Measurements from ENCODE around the gene CDH13.

CDH13 gene

DNA sequence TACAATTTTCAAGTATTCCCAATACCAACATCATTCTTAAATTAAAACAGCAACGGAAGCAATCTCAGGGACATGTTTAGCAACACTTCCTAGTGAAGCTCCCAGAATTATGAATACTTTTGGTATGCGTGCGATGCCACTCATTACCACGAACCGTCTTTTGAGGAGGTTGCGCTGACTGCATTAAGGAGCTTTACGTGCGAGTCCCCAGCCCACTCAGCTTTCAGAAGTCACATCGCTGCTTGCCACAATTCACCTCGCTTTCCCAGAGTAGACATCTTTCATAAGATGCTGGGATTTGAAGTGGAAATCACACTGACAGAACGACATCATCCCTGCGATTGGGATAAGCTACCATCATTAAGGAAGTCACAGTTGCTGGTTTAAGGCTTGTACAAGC is 739.5 kb downstream of the CDH13 start:
- H3K4me3 ChIP-seq (ENCODE audit: low read depth, low read length) = no peak overlapping the region
- H3K36me3 ChIP-seq = no peaks in the 10 kb centered on the region
- no peaks in the 10 kb centered on the region for H3K9me3 ChIP-seq (ENCODE audit: severe bottlenecking)
- no peaks in the 10 kb centered on the region for H3K27me3 ChIP-seq (ENCODE audit: insufficient read depth, low read depth, severe bottlenecking)
- H3K27ac ChIP-seq = no peak overlapping the region
- no peak for DNase-seq
- TF ChIP-seq, protein P1, sequence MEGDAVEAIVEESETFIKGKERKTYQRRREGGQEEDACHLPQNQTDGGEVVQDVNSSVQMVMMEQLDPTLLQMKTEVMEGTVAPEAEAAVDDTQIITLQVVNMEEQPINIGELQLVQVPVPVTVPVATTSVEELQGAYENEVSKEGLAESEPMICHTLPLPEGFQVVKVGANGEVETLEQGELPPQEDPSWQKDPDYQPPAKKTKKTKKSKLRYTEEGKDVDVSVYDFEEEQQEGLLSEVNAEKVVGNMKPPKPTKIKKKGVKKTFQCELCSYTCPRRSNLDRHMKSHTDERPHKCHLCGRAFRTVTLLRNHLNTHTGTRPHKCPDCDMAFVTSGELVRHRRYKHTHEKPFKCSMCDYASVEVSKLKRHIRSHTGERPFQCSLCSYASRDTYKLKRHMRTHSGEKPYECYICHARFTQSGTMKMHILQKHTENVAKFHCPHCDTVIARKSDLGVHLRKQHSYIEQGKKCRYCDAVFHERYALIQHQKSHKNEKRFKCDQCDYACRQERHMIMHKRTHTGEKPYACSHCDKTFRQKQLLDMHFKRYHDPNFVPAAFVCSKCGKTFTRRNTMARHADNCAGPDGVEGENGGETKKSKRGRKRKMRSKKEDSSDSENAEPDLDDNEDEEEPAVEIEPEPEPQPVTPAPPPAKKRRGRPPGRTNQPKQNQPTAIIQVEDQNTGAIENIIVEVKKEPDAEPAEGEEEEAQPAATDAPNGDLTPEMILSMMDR (IDR thresholded peaks at IDR 0.05; ENCODE audit: low read depth, low read length) = no peak

- no peaks in the 10 kb centered on the region for H3K9me3 ChIP-seq (ENCODE audit: severe bottlenecking)
- H3K36me3 ChIP-seq = no peaks in the 10 kb centered on the region
- no peak overlapping the region for H3K4me3 ChIP-seq (ENCODE audit: low read depth, low read length)
- no peak overlapping the region for H3K27ac ChIP-seq
- H3K27me3 ChIP-seq (ENCODE audit: insufficient read depth, low read depth, severe bottlenecking) = no peaks in the 10 kb centered on the region
- no peak for DNase-seq
- TF ChIP-seq, protein P1 (IDR thresholded peaks at IDR 0.05; ENCODE audit: low read depth, low read length) = no peak
Observed at GRCh38 chr16:83374979-83375378, 748.2 kb downstream of the CDH13 start.

GRCh38 chr16:83389751-83390150 is 763.0 kb downstream of the CDH13 start:
- H3K9me3 ChIP-seq (ENCODE audit: severe bottlenecking) = no peaks in the 10 kb centered on the region
- no peak overlapping the region for H3K4me3 ChIP-seq (ENCODE audit: low read depth, low read length)
- no peak overlapping the region for H3K27ac ChIP-seq
- no peaks in the 10 kb centered on the region for H3K27me3 ChIP-seq (ENCODE audit: insufficient read depth, low read depth, severe bottlenecking)
- TF ChIP-seq, protein P1 (IDR thresholded peaks at IDR 0.05; ENCODE audit: low read depth, low read length) = no peak
- no peaks in the 10 kb centered on the region for H3K36me3 ChIP-seq
- no peak for DNase-seq

DNA sequence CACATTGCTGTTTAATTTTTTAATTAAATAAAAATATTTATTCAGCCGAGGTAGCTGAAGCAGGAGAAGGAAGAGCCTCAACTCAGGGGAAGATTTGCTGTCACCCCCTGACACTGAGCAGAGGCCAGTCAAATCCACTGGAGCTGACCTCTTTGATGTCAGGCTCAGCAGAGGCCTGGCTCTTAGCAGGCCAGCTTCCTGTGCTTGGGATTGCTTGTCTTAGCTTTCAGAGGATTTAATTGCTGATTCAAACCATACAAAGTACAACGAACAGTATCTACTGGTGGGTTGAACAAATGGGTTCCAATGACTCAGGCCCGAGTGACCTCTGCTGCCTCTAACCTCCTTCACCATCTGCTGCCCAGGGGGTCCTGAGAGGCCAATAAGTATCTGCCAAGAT is 764.0 kb downstream of the CDH13 start:
- no peak overlapping the region for H3K27ac ChIP-seq
- no peaks in the 10 kb centered on the region for H3K9me3 ChIP-seq (ENCODE audit: severe bottlenecking)
- no peak for DNase-seq
- no peaks in the 10 kb centered on the region for H3K36me3 ChIP-seq
- TF ChIP-seq, protein P1 (IDR thresholded peaks at IDR 0.05; ENCODE audit: low read depth, low read length) = no peak
- no peak overlapping the region for H3K4me3 ChIP-seq (ENCODE audit: low read depth, low read length)
- H3K27me3 ChIP-seq (ENCODE audit: insufficient read depth, low read depth, severe bottlenecking) = no peaks in the 10 kb centered on the region

DNA sequence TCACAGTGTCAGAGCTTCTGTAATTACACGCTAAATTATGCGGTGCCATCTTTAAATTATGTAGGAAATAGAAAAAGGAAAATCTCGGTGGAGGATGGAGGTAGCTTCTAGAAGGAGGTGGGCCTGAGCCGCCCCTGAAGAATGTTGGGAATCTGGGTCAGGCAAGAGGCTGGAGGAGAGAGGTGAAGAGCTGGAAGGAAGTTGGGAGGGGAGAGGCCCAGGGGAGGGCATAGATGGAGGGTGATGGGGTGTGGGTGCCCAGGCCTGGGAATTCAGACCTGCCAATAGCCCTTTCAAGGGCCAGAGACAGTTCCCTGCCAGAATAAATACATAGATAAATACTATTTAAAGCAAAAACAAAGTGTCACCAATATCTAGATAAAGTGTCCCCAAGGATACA is 766.0 kb downstream of the CDH13 start:
- TF ChIP-seq, protein P1 (IDR thresholded peaks at IDR 0.05; ENCODE audit: low read depth, low read length) = no peak
- no peak for DNase-seq
- H3K9me3 ChIP-seq (ENCODE audit: severe bottlenecking) = no peaks in the 10 kb centered on the region
- H3K27me3 ChIP-seq (ENCODE audit: insufficient read depth, low read depth, severe bottlenecking) = no peaks in the 10 kb centered on the region
- no peaks in the 10 kb centered on the region for H3K36me3 ChIP-seq
- no peak overlapping the region for H3K4me3 ChIP-seq (ENCODE audit: low read depth, low read length)
- H3K27ac ChIP-seq = no peak overlapping the region

DNA sequence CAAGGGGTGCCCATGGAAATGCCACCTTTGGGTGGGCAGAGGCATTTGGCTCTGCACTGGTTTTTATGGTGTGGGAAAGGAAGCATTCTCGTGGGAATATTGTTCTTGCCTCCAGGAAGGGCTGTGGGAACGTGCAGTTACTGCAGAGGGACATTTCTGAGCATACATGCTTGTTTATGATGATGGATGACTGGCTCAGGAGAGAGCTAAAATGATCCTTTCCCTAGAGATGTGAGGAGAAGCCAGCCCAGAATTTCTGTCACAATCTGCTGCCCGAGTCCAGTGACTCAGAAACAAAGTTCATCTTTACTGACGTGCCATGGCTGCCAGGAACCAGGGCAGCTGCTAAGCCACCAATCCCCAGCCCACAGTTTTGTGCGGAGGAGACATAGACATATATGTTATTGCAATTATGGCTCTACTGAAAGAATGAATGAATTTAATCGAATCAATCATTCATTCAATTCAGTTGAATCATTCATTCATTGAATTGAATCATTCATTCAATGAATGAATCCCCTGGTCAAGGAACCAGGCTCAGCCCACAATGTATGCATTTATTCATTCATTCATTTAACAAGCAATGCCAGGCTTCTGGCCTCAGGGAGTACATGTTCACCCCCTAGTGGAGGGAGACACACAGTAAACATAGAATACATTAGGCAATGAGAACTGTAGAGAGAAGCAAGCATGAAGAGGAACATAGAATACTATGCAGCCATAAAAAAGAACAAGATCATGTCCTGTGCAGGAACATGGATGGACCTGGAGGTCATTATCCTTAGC is 766.6 kb downstream of the CDH13 start:
- Histone ChIP-seq H3K4me3 (ENCODE audit: low read depth, low read length) (no peak overlapping the region), H3K27ac (no peak overlapping the region), H3K27me3 (ENCODE audit: insufficient read depth, low read depth, severe bottlenecking) (no peaks in the 10 kb centered on the region), H3K9me3 (ENCODE audit: severe bottlenecking) (no peaks in the 10 kb centered on the region), H3K36me3 (no peaks in the 10 kb centered on the region)
- no peak for DNase-seq
- TF ChIP-seq, protein P1 (IDR thresholded peaks at IDR 0.05; ENCODE audit: low read depth, low read length) = no peak
